Islet precursor cell (in vitro differentiated cells): ENCODE measurements around the gene SOD1.
"Not testable (repeated sequence)": the region's sequence is repeated elsewhere in the genome, so short reads cannot be mapped to it uniquely, and the experiment has no call there.

Experiments
- DNase-seq: peaks from one replicate; pipeline ENCODE4 v3.0.0-alpha.2; 2018

Gene SOD1

DNA sequence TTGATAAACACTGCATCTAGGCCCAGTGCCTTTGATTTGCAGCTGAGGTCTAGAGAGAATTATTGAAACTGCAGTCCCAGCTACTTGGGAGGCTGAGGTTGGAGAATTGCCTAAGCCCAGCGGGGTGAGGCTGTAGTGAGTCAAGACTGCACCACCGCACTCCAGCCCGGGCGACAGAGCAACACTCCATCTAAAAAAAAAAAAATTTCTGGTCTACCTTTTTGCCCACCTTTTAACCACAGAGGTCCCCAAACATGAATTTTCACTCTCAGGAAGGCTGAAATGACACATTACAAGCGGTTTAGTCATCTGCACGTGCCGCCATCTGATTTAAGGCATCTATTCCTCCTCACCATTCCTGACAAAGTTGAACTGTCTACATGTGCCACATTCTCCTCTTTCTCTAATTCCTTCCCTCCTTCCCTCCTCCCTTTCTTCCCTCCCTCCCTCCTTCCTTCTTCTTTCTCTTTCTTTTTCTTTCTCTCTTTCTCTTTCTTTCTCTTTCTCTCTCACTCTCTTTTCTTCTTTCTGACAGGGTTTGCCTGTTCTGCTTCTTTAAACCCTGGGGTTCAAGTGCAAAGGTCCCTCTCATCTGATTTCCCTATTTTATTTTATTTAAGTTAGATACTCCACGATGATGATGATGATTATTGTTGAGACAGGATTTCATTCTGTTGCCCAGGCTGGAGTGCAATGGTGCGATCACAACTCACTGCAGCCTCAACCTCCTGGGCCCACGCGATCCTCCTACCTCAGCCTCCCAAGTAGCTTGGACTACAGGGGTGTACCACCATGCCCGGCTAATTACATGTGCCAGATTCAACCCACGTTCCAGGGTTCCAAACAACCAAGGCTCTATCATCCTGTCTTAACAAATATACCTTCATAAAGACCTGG lies 3.0 kb upstream of the SOD1 start:
- no peak for DNase-seq

DNA sequence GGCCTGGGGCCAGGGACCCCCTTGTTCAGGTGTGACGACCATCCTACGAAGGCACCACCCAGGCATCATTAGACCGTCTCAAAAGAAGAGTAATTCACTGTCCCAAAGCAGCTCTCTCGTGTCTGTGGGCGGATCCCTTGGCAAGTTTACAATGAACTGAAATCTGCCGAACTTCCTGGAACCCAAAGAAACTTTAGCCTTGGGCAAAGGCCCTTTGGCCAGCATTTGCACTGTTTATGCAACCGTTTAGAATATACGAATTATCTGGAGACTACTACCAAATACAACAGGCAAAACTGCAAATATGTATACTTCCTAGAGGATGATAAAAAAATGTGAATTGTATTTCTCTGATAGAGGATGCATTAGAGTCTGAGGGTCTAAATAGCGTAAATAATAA lies 1.4 kb upstream of the SOD1 start:
- no peak for DNase-seq

DNA sequence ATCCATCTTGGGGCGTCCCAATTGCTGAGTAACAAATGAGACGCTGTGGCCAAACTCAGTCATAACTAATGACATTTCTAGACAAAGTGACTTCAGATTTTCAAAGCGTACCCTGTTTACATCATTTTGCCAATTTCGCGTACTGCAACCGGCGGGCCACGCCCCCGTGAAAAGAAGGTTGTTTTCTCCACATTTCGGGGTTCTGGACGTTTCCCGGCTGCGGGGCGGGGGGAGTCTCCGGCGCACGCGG lies 282 bp upstream of the SOD1 start:
- no peak for DNase-seq

DNA sequence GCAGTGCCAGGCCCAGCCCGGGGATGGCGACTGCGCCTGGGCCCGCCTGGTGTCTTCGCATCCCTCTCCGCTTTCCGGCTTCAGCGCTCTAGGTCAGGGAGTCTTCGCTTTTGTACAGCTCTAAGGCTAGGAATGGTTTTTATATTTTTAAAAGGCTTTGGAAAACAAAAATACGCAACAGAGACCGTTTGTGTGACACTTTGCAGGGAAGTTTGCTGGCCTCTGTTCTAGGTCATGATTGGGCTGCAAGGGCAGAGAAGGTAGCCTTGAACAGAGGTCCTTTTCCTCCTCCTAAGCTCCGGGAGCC lies 719 bp downstream of the SOD1 start:
- DNase-seq = no peak

DNA sequence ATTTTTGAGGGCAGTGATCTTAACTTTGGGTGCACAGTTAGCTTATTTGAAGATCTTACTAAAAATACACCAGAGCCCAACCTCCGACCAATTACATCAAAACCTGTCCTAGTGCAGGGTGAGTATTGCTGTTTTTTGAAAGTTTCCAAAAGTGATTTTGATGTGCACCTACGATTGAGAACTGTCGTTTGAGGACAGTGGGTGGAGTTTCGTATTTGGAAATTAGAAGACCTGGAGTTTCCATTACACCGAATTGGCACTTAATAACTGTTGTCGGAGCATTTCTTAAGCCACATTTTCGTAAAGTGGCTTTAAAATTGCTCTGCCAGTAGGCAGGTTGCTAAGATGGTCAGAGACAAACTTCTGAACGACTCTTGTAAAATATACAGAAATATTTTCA lies 1.1 kb downstream of the SOD1 start:
- DNase-seq = no peak

DNA sequence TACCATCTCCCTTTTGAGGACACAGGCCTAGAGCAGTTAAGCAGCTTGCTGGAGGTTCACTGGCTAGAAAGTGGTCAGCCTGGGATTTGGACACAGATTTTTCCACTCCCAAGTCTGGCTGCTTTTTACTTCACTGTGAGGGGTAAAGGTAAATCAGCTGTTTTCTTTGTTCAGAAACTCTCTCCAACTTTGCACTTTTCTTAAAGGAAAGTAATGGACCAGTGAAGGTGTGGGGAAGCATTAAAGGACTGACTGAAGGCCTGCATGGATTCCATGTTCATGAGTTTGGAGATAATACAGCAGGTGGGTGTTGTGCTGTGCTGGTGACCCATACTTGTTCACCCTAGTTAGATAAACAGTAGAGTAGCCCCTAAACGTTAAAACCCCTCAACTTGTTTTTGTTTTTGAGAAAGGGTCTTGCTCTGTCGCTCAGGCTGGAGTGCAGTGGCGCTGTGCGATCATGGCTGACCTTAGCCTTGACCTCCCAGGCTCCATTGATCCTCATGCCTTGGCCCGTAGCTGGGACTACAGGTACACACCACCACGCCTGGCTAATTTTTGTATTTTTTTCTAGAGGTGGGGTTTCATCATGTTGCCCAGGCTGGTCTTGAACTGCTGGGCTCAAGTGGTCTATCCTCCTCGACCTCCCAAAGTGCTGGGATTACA lies 4.2 kb downstream of the SOD1 start:
- no peak for DNase-seq

DNA sequence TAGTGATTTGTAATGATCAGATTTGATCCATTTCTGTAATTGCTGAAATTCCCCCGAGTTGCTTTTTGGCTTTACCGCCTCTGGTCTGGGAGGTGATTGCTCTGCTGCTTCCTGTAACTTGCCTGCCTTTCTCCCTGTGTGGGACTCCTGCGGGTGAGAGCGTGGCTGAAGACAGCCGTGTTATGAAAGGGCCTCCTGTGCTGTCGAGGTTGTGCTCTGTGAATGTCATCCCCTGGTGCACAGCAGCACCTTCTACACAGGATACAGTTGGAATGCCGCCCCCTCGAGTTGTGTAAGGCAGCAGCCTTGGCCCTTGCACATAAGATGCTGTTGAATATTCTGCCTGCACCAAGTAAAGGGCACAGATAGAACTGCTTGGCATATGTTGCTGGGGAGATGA lies 5.9 kb downstream of the SOD1 start:
- DNase-seq = peak; percentile 85

DNA sequence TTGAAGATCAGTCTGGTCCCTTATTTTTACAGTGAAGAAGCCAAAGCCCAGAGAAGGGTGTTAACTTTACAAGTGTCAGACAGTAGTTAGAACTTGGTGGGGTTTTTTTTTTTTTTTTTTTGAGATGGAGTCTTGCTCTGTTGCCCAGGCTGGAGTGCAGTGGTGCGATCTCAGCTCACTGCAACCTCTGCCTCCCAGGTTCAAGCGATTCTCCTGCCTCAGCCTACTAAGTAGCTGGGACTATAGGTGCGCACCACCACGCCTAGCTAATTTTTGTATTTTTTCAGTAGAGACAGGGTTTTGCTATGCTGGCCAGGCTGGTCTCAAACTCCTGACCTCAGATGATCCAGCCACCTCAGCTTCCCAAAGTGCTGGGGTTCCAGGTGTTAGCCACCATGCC lies 6.4 kb downstream of the SOD1 start:
- not testable (repeated sequence) for DNase-seq

DNA sequence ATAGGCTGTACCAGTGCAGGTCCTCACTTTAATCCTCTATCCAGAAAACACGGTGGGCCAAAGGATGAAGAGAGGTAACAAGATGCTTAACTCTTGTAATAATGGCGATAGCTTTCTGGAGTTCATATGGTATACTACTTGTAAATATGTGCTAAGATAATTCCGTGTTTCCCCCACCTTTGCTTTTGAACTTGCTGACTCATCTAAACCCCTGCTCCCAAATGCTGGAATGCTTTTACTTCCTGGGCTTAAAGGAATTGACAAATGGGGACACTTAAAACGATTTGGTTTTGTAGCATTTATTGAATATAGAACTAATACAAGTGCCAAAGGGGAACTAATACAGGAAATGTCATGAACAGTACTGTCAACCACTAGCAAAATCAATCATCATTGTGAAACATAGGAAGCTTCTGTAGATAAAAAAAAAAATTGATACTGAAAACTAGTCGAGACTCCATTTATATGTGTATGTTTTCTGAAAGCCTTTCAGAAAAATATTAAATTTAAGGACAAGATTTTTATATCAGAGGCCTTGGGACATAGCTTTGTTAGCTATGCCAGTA lies 7.0 kb downstream of the SOD1 start:
- no peak for DNase-seq

DNA sequence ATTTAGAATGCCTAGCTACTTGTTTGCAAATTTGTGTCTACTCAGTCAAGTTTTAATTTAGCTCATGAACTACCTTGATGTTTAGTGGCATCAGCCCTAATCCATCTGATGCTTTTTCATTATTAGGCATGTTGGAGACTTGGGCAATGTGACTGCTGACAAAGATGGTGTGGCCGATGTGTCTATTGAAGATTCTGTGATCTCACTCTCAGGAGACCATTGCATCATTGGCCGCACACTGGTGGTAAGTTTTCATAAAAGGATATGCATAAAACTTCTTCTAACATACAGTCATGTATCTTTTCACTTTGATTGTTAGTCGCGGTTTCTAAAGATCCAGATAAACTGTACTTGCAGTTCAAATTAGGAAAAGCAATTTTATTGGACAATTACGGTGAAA lies 7.6 kb downstream of the SOD1 start:
- DNase-seq = no peak

DNA sequence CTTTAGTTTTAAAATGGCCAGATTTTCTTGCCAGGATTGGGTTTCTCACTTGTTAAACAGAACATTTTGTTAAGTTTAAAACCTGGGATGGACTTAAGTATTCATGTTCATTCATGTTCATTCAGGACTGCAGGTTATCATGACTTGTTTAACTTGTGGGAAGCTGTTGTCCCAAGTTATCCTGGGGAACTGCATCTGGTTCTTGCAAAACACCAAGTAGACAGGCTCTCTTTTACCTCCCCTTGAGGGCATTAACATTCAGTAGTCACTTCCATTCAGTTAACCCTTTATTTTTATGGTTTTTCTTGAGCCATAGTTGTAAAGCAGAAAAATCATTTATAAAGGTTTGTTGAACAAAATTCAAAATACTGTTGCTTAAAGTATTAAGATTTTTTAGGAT lies 8.1 kb downstream of the SOD1 start:
- no peak for DNase-seq

DNA sequence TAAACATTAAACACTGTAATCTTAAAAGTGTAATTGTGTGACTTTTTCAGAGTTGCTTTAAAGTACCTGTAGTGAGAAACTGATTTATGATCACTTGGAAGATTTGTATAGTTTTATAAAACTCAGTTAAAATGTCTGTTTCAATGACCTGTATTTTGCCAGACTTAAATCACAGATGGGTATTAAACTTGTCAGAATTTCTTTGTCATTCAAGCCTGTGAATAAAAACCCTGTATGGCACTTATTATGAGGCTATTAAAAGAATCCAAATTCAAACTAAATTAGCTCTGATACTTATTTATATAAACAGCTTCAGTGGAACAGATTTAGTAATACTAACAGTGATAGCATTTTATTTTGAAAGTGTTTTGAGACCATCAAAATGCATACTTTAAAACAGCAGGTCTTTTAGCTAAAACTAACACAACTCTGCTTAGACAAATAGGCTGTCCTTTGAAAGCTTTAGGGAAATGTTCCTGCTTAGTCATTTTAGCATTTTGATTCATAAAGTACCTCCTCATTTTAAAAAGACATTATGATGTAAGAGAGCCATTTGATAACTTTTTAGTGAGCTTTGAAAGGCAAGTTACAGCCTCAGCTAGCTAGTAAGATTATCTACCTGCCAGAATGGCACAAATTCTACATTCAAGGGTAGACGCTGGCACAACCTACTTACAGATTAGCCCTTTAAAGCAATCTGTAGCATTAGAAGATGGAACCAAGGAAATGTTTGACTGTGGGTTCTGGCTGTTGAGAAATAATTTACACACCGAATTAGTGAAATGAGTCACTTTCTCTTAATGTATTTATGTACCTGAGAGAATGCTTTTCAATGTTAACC lies 9.4 kb downstream of the SOD1 start:
- no peak for DNase-seq

DNA sequence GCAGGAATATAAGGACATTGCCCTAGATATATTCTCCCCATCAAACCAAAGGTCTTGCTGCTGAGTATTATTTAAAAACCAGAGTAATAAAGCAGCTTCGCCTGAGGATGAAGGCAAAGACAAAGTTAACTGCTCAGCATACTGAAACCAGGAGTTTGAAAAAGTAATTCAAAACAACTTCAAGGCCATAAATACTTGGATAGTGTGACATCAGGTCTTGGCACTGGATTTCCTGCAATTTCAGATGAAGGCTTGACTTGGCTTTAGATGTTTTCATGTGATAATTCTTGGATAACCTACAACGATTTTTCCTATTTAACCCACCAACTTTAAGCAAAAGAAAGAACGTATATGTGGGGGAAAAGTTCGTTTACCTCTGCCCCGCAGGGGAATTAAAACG lies 10.6 kb downstream of the SOD1 start:
- DNase-seq = no peak

DNA sequence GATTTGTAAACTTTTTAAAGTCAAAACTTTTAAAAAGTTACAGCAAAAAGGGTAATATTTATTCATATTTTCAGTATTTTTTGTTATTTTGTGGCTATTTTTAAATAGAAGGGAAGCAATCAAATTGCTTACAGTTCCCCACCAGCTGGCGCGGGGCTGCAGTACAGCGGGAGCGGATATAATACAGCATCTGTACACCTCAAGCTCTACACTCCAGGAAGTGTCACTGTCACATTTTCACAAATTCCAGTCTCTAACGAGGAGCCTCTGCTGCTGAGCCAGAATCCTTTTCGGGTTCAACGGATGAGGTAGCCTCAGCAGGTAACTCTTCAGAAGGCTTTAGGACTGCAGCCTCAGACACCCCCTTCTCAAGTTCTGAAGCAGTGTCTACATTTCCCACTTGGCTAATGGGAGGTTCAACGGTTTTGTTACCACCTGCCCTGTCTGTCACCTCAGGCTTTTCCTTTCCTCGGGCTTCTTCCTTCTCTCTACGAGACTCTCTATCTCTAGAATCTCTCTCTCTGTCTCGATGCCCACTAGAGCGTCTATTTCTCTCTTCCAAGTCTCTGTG lies 11.7 kb downstream of the SOD1 start:
- DNase-seq = no peak

DNA sequence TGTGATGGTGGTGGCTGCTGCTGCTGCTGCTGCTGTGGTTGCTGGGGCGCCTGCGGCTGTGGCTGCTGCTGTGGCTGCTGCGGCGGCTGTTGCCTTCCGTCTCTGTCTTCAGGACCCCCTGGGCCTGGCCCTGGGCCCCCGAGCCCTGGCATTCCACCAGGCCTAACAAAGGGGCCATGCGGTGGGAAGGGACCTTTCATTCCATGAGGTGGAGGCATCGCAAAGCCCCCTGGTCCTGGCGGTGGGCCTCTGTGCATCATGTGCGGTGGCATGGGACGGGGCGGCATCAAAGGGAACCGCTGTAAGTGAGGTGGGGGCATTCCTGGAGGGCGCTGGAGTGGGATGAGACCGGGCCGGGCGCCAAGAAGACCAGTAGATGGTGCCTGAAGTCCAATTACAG lies 12.4 kb downstream of the SOD1 start:
- DNase-seq = no peak

DNA sequence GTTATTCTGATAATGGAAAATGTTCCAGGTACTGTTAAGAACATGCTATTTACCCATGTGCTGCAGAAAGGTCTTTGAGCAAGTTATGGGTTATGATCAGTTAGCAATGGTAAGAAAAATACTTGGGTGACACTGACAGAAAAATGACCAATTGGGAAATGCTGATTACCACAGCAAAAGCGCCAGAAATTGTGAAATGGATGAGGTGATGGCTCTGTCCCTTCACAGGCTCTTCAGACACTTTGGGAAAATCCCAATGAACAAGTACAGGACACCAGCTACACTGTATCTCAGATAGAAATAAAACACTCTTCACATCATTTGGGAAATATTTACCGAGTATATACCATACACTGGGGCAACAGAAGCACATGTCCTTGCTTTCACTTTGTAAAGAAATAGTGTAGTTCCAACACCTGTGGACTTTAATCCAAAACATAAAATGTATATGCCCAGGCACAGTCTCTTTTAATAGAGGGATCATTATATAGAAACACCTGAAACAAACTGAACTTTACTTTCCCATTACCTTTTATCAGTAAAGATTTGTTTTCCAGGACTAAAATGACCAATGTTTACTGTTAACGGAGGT lies 13.9 kb downstream of the SOD1 start:
- no peak for DNase-seq

DNA sequence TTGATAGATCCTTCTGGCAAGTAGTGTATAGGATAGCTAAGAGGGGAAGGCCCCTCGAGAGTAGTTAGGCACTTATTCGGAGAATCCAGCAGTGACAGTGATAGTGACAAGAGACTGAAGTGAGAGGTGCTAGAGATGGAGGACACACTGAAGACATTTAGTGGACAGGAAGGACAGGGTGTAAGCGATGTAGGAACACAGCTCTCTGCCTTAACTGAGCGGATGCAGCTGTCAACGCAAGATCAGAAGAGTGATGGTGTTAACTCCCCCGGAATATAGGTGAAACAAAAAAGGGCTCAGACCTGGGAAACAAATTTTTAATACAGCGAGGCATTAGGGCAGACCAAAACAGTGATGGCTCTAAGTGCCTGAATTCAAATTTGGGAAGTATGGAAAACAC lies 15.8 kb downstream of the SOD1 start:
- no peak for DNase-seq

DNA sequence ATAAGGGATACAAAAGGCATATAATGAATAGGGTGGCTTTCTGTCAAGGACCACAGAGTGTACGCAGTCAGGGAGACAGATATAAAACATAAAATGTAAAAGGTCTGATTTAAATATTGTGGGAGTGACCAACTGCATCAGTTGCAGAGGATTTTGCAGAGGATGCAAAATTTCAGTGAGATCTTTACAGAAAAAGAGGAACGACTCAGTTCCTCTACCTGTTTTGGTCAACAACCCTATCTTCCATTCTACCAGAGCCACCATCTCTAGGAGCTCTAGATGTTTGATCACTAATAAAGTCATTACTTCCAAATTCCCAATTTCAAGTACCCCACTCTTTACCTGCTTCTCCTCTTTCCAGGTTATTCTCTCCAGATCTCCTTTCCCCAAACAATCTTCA lies 16.5 kb downstream of the SOD1 start:
- no peak for DNase-seq

DNA sequence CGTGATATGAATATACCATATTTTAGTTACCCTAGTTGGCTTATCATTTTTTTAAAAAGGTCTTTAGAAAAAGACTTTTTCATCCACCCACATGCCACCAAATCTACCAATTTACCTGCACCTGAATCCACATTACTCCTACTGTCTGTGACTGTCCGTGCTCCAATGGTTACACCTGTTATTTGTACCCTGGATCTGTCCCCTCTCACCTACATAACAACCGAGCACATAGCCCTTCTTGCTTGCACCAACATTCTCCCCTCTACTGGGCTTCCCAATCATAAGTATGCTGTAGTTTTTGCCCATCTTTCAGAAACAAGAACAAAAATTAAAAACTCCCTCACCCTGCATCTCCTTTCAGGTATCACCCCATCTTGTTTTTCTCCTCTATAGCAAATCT lies 17.6 kb downstream of the SOD1 start:
- no peak for DNase-seq

DNA sequence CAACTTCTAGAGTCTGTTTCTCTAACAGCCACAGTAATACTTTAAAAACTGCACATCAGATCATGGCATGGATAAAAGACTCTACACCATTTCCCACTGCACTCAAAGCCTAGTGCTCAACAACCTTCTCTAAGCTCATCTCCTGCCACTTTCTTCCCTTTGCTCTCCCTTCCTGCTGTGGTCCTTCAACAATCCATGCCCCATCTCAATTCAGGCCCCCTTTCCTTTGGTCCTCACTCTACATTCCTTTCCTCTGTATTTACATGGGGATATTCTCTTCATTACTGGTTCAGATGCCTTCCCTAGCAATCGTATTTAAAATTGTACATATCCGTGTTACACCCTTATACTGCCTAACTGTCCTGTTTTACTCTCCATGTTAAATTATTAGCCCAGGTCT lies 19.0 kb downstream of the SOD1 start:
- no peak for DNase-seq

DNA sequence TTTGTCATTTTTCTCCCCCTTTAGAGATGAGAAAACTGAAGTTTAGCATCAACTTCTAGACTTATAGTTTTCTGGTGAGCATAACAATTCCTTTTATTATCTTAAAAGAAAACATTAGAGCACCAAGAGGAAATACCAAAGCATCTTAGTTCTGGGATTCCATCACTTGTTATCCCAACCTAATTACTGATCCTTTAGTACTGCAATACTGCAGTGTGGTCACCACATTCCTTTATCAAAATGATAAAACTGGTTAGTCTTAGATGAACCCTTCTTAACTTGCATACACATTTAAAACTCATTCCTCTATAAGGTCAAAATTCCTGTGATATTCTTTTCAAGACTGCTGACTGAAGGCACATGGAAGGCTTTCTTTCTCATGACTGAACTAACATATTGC lies 23.1 kb downstream of the SOD1 start:
- DNase-seq = no peak

DNA sequence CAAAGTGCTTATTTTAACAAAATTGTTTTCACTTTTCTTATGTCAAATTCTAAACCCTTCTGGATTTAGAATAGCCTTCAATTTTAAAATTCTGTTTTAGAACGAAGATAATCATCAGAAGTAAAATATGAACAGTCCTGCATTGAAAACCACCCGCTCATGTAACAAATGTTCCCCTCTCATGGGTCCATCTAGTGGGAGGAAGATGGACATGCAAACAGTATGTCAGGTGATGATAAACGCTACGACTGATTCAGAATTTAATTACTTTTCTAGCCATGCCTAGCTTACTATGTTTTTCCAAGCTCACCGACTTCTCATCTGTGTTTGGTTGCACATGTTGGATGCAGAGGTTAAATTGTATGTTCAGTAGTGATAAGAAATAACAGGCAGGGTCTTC lies 23.5 kb downstream of the SOD1 start:
- DNase-seq = no peak

DNA sequence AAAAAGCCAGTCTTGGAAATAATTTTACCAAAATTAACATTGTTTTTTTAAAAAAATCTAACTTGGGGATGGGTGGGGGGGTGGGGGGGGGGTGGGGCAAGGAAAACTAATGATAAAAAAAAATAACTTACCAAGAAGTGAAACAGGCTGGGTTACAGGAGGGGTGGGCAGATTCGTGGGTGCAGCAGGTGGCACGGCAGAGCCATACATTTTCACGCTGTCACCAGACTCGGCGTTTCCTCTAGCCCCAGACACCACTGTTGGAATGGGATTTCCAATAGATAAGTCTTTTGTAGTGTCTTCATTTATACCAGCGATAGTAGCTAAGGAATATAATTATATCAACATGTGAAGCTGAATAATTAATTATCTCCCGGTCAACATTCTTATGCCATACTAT lies 25.4 kb downstream of the SOD1 start:
- no peak for DNase-seq
